GM19351 (cell line): Measurements from ENCODE around the gene CBL.
A peak's percentile ranks its signal among the peaks of the same experiment; 100 is the strongest.
"Not testable (repeated sequence)": the region's sequence is repeated elsewhere in the genome, so short reads cannot be mapped to it uniquely, and the experiment has no call there.

Source experiments
- ATAC-seq: cut with Tn5 transposase; IDR thresholded peaks from one replicate; pipeline ENCODE4 v1.9.1; 2021; ENCODE audit warnings: mild to moderate bottlenecking, moderate library complexity; ENCODE audit not compliant: unreplicated experiment

The CBL gene

GRCh38 chr11:119205574-119206510 lies at the start of gene CBL:
Gene CBL, plus strand, starts transcription at chr11:119206339. Its CDS starts 79 bp downstream, at chr11:119206418.
- peak; percentile 64 for ATAC-seq

- ATAC-seq = no peak
Observed at GRCh38 chr11:119156496-119156895, 49.6 kb upstream of the CBL start.

- ATAC-seq = no peak
Observed at GRCh38 chr11:119157063-119157462, 49.1 kb upstream of the CBL start.

- no peak for ATAC-seq
Observed at GRCh38 chr11:119158467-119158866, 47.7 kb upstream of the CBL start.

GRCh38 chr11:119160151-119160550 lies 46.0 kb upstream of the CBL start:
- no peak for ATAC-seq

GRCh38 chr11:119161871-119162270 lies 44.3 kb upstream of the CBL start:
- no peak for ATAC-seq

- ATAC-seq = no peak
Observed at GRCh38 chr11:119166368-119167076, 39.6 kb upstream of the CBL start.

GRCh38 chr11:119167077-119167458 lies 39.1 kb upstream of the CBL start:
- not testable (repeated sequence) for ATAC-seq

GRCh38 chr11:119167933-119168332 lies 38.2 kb upstream of the CBL start:
- no peak for ATAC-seq

GRCh38 chr11:119168471-119169281 lies 37.5 kb upstream of the CBL start, which contains the start of gene NLRX1:
Gene NLRX1, plus strand, starts transcription at chr11:119168725. Its CDS starts 2,679 bp downstream, at chr11:119171404.
- peak; percentile 92 for ATAC-seq

- ATAC-seq = peak; percentile 34
Observed at GRCh38 chr11:119169282-119169719, 36.8 kb upstream of the CBL start.

- no peak for ATAC-seq
Observed at GRCh38 chr11:119172513-119172912, 33.6 kb upstream of the CBL start.

GRCh38 chr11:119173453-119173852 lies 32.7 kb upstream of the CBL start:
- no peak for ATAC-seq

- no peak for ATAC-seq
Observed at GRCh38 chr11:119175493-119176077, 30.6 kb upstream of the CBL start.

GRCh38 chr11:119178166-119178680 lies 27.9 kb upstream of the CBL start:
- no peak for ATAC-seq

- no peak for ATAC-seq
Observed at GRCh38 chr11:119179342-119179741, 26.8 kb upstream of the CBL start.

GRCh38 chr11:119179983-119180382 lies 26.2 kb upstream of the CBL start:
- no peak for ATAC-seq

- ATAC-seq = no peak
Observed at GRCh38 chr11:119180729-119181676, 25.1 kb upstream of the CBL start.
